Bronchial epithelial cell (primary cell): ENCODE measurements around the gene DNAH1. TPM values are rescaled to one million over a fixed set of nuclear protein-coding genes. Genes with fewer than 3 reads are reported as not detected.

Experiments
- DNase-seq: peaks from one replicate; pipeline ENCODE4 v3.0.0-alpha.2; 2010; ENCODE audit warnings: low read depth
- FAIRE-seq: peaks from 2 replicates; lab custom pipeline; 2011; peaks lifted over from hg19 to GRCh38; lab: Jason Lieb, UNC
- H3K27me3 ChIP-seq: 2 replicates; pipeline ENCODE4 v1.5.1; 2011; ENCODE audit warnings: low read length; ENCODE audit not compliant: control insufficient read depth, insufficient read depth
- H3K36me3 ChIP-seq: 2 replicates; pipeline ENCODE4 v1.5.1; 2011; ENCODE audit warnings: low read length; ENCODE audit not compliant: control insufficient read depth, insufficient read depth
- H3K4me3 ChIP-seq: 2 replicates; pipeline ENCODE4 v1.5.1; 2011; ENCODE audit warnings: mild to moderate bottlenecking, low read depth, low read length, control low read depth
- total RNA-seq: library from RNA; depleted of rRNA; stranded (reverse); fragments of >200 nt; gene quantifications from 2 replicates; pipeline ENCODE4 v1.2.1, GENCODE V29; 2014
- TF ChIP-seq, protein P1 (sequence below): IDR thresholded peaks from 2 replicates; pipeline ENCODE4 v1.5.1; 2011; ENCODE audit warnings: mild to moderate bottlenecking, moderate library complexity, low read length, control low read depth, inconsistent platforms; ENCODE audit not compliant: insufficient read depth, severe bottlenecking

Gene DNAH1
- total RNA-seq, 1 donor from 2014 or later, result 0.79 TPM

DNA sequence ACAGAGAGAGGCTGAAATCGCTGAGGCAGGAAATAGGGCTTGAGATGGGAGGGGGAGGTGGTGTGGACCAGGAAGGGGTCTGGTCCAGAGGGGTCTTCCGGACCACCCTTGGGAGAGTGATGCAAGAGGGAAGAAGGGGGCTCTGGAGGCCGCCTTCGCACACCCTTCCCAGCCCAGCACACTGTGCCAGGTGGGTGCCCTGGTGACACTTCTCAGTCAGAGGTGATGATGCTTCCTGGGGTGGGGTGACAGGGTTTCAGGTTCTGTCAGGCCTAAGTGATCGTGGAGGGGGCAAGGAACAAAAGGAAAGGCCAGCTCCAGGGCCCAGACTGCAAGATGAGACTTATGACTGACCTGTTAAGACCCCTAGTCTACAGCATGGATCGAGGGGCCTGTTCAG, 116.1 kb downstream of the DNAH1 start:
- Histone ChIP-seq H3K4me3 (no peak overlapping the region), H3K27me3 (peaks cover 2% of the 10 kb centered on the region), H3K36me3 (no peaks in the 10 kb centered on the region)
- FAIRE-seq, result no peak
- TF ChIP-seq, protein P1, sequence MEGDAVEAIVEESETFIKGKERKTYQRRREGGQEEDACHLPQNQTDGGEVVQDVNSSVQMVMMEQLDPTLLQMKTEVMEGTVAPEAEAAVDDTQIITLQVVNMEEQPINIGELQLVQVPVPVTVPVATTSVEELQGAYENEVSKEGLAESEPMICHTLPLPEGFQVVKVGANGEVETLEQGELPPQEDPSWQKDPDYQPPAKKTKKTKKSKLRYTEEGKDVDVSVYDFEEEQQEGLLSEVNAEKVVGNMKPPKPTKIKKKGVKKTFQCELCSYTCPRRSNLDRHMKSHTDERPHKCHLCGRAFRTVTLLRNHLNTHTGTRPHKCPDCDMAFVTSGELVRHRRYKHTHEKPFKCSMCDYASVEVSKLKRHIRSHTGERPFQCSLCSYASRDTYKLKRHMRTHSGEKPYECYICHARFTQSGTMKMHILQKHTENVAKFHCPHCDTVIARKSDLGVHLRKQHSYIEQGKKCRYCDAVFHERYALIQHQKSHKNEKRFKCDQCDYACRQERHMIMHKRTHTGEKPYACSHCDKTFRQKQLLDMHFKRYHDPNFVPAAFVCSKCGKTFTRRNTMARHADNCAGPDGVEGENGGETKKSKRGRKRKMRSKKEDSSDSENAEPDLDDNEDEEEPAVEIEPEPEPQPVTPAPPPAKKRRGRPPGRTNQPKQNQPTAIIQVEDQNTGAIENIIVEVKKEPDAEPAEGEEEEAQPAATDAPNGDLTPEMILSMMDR, result no peak
- DNase-seq, result no peak

DNA sequence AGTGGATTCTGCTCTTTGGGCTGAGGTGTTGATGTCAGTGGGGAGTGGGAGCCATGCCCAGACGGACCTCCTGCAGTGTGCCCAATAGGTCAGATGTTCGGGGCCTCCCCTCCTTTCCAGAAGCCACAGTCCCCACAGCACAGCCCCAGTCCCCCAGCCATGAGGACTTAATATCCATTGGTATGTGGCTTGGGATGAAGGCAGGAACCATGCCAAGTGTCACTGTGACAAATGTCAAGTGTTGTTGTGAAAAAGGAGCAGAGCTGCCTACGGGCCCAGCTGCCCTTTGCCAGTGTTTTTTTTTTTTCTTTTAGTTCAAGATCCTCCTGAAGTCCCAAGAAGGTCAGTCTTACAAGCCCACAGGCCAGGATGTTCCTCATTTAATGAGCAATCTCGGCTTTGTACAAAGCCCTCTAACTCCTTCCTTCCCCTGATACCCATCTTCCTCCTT, 116.6 kb downstream of the DNAH1 start:
- FAIRE-seq, result no peak
- no peaks in the 10 kb centered on the region for H3K36me3 ChIP-seq
- TF ChIP-seq, protein P1, result no peak
- no peak for DNase-seq
- peaks cover 2% of the 10 kb centered on the region for H3K27me3 ChIP-seq
- no peak overlapping the region for H3K4me3 ChIP-seq

DNA sequence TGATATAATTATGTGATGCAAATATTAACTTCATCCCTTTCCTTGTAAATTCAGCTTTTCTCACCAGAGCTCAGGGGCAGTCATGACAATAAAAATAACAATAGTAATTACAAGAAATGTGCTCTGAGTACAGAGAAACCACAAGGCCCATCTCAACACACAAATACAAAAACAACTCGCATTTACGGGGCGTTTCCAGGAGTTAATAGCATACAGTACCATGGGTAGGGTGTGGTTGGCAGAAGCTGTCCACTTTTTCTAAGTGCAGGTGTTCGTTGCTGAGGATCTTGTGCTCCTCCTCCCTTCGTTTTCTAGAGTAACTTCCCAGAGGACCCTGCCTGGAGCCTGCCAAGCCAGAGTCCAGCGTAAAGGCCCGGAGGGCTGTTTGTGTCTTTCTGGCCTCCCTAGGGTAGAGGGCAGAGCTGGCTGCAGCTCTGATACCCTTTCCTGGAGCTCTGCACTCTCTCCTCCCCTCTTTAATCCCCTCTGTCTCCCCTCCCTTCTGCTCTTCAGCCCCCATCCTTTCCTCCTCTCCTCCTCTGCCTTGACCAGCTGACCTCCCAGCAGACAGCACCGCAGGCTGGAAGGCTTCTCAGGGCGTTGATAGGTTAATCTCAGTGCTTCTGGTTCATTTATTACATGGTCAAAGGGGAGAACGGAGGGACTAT, 117.3 kb downstream of the DNAH1 start:
- TF ChIP-seq, protein P1, result no peak
- no peak for DNase-seq
- Histone ChIP-seq H3K27me3 (peaks cover 2% of the 10 kb centered on the region), H3K4me3 (no peak overlapping the region), H3K36me3 (no peaks in the 10 kb centered on the region)
- FAIRE-seq, result no peak

DNA sequence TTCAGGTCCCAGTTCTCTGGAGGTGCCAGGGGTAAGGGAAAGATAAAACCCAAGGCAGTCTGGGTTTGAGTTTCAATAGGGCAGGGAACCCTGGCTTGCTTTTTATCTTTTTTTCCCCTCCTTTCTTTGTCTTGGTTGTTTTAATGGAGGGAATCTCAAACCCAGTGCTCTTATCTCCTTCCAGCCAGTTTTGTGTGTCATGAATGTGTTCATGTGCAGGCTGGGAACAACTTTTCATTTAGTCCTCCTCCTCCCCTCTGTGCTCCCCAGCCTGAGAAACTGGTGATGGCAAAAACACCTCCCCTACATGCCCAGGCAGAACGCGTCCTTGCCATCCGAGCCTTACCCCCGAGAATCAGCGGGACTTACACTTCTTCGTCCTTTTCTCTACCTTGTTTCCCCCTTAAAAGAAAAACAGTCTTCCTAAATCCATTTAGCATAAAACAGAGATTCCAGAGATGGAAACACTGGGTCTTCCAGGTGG, 117.9 kb downstream of the DNAH1 start:
- peaks cover 2% of the 10 kb centered on the region for H3K27me3 ChIP-seq
- FAIRE-seq (no peak), DNase-seq (no peak)
- TF ChIP-seq, protein P1, result no peak
- no peak overlapping the region for H3K4me3 ChIP-seq
- no peaks in the 10 kb centered on the region for H3K36me3 ChIP-seq

DNA sequence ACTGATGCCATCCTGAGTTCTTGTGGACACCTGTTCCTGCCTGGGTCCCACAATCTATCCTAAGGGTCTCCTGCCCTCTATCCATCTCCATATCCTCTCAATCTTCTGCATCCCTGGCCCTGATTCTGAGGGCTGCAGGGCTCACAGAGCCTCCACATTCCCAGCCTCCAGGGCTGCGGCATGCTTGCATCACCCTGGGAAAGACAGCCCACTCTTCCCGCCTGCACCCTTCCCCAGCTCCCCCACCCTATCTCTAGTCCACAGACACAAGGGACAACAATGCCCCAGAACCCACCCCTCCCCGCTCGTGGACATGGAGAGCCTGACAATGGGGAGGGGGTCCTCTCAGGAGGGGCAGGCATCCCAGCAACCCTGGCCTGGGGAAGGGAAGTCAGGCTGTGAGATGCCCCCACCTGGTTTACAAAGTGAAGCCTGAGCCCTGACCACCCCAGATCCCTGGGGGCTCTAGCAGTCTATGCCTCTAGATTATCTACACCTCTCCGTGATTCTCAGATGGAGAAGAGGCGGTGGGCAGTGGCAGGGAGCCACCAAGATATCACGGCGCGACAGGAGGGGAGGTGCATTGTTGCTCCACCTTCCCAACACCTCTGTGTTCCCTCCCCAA, 118.5 kb downstream of the DNAH1 start:
- H3K27me3 ChIP-seq, result peaks cover 2% of the 10 kb centered on the region
- DNase-seq, result no peak
- no peak for FAIRE-seq
- H3K4me3 ChIP-seq, result no peak overlapping the region
- TF ChIP-seq, protein P1, result no peak
- no peaks in the 10 kb centered on the region for H3K36me3 ChIP-seq
